Hypothalamus (tissue), 51 donors: Measurements from ENCODE around the gene LRBA.

Experiments used
- DNase-seq, 51 donors: peaks; one replicate each; lab custom pipeline; 2025; lab: John Stamatoyannopoulos, UW

The LRBA gene

GRCh38 chr4:150817017-150817416, 198.1 kb downstream of the LRBA start:
- DNase-seq, result no peak

- DNase-seq, result no peak
These were observed 198.6 kb downstream of the LRBA start for GRCh38 chr4:150816491-150816890.

- no peak for DNase-seq
These were observed 200.2 kb downstream of the LRBA start for GRCh38 chr4:150814873-150815272.

GRCh38 chr4:150805183-150806025, 209.7 kb downstream of the LRBA start:
- no peak for DNase-seq

GRCh38 chr4:150801833-150802232, 213.3 kb downstream of the LRBA start:
- DNase-seq, result no peak

- no peak for DNase-seq
These were observed 215.9 kb downstream of the LRBA start for GRCh38 chr4:150799207-150799606.

GRCh38 chr4:150794706-150795105, 220.4 kb downstream of the LRBA start:
- DNase-seq, result no peak

- no peak for DNase-seq
These were observed 225.2 kb downstream of the LRBA start for GRCh38 chr4:150789864-150790263.

- no peak for DNase-seq
These were observed 230.1 kb downstream of the LRBA start for GRCh38 chr4:150784939-150785338.

GRCh38 chr4:150784305-150784704, 230.8 kb downstream of the LRBA start:
- DNase-seq, result no peak

- DNase-seq, result peak in 1 of 51 donors; percentile 15
These were observed 232.2 kb downstream of the LRBA start for GRCh38 chr4:150782921-150783320.

GRCh38 chr4:150782311-150782710, 232.8 kb downstream of the LRBA start:
- DNase-seq, result peak in 4 of 51 donors; percentile 0 to 3 (median 2)

GRCh38 chr4:150781191-150781590, 233.9 kb downstream of the LRBA start:
- no peak for DNase-seq

- no peak for DNase-seq
These were observed 235.4 kb downstream of the LRBA start for GRCh38 chr4:150779707-150780106.

GRCh38 chr4:150773729-150774449, 241.2 kb downstream of the LRBA start:
- no peak for DNase-seq

GRCh38 chr4:150773032-150773431, 242.1 kb downstream of the LRBA start:
- no peak for DNase-seq

GRCh38 chr4:150771382-150771781, 243.7 kb downstream of the LRBA start:
- no peak for DNase-seq

GRCh38 chr4:150769845-150770244, 245.2 kb downstream of the LRBA start:
- DNase-seq, result no peak

GRCh38 chr4:150769248-150769647, 245.8 kb downstream of the LRBA start:
- no peak for DNase-seq

- DNase-seq, result no peak
These were observed 246.6 kb downstream of the LRBA start for GRCh38 chr4:150768497-150768896.

GRCh38 chr4:150765216-150765615, 249.9 kb downstream of the LRBA start:
- DNase-seq, result no peak

- no peak for DNase-seq
These were observed 263.4 kb downstream of the LRBA start for GRCh38 chr4:150751648-150752047.
